Heart left ventricle (tissue), 16 donors: Measurements from ENCODE around the gene ZBTB34. TPM values are rescaled to one million over a fixed set of nuclear protein-coding genes. Genes with fewer than 3 reads are reported as not detected.

Experiments
- ATAC-seq, 4 donors: fragments of 200-7000 bp; cut with Tn5 transposase; one replicate each; pipeline ENCODE4 v1.9.1; 2020 to 2022; ENCODE audit warnings: moderate library complexity in 4 of 4, mild to moderate bottlenecking in 3 of 4, moderate number of reproducible peaks in 1 of 4
- DNase-seq, 5 donors: peaks; one replicate each; pipeline ENCODE4 v3.0.0-alpha.2; 2020
- H3K27ac ChIP-seq, 12 donors: fragments of 200-600 bp; sonication (generic) in 4 of 12; one replicate each; pipeline versions ENCODE4 v1.5.0 to v1.8.0; 2016 to 2022; ENCODE audit warnings: mild to moderate bottlenecking in 2 of 12
- H3K27me3 ChIP-seq, 9 donors: fragments of 200-600 bp; sonication (generic) in 2 of 9; one replicate each; pipeline versions ENCODE4 v1.5.1 to v1.8.0; 2016 to 2022; ENCODE audit warnings: mild to moderate bottlenecking in 3 of 9
- H3K36me3 ChIP-seq, 9 donors: fragments of 200-600 bp; sonication (generic) in 2 of 9; one replicate each; pipeline versions ENCODE4 v1.5.0 to v1.8.0; 2018 to 2022; ENCODE audit warnings: mild to moderate bottlenecking in 2 of 9
- H3K4me1 ChIP-seq, 12 donors: fragments of 200-600 bp; sonication (generic) in 4 of 12; one replicate each; pipeline versions ENCODE4 v1.5.0 to v1.8.0; 2016 to 2022; ENCODE audit warnings: mild to moderate bottlenecking in 3 of 12
- H3K4me3 ChIP-seq, 12 donors: fragments of 200-600 bp; sonication (generic) in 4 of 12; one replicate each; pipeline versions ENCODE4 v1.5.0 to v1.8.0; 2017 to 2022; ENCODE audit warnings: mild to moderate bottlenecking in 9 of 12, moderate library complexity in 4 of 12
- H3K9me3 ChIP-seq, 12 donors: fragments of 200-600 bp; sonication (generic) in 4 of 12; one replicate each; pipeline versions ENCODE4 v1.5.0 to v1.8.0; 2016 to 2022; ENCODE audit warnings: mild to moderate bottlenecking in 1 of 12
- POLR2A ChIP-seq, 2 donors: fragments of 450-650 bp; IDR thresholded peaks; one replicate each; pipeline ENCODE4 v1.6.1; 2017; ENCODE audit warnings: antibody characterized with exemption in 2 of 2, mild to moderate bottlenecking in 2 of 2, moderate library complexity in 2 of 2
- WGBS, 4 donors: extraction: QIAGEN DNeasy Blood & Tissue Kit in 2 of 4; methylation state at CpG; one replicate each; pipeline versions ENCODE4 v1.1.5 to v1.1.7; 2013 to 2018; 5-methylcytosine and 5-hydroxymethylcytosine counted together
- intact Hi-C, 10 donors: fragments of 100-400 bp; cut with DNase I; formaldehyde crosslinking; loops; one replicate each; pipeline versions ENCODE4 v1.11.1 to v1.14.2; 2022
- polyA plus RNA-seq, 2 donors: library from polyadenylated mRNA; stranded (reverse); fragments of 200-250 nt; gene quantifications; one replicate each; pipeline ENCODE4 v1.2.3, GENCODE V29; 2013
- total RNA-seq, 9 donors: library from RNA; depleted of rRNA in 2 of 9; stranded (reverse); fragments of >200 nt in 2 of 9; fragmentation: NEBNext Ultra II Directional in 3 of 9; extraction: Animal tissue kit (Norgen Biotek cat#: 25700) in 3 of 9; gene quantifications; one replicate each; pipeline versions ENCODE4 v1.1.0 to v1.2.4, GENCODE V29; 2016 to 2023
- TF ChIP-seq, protein P1 (sequence below), 12 donors: fragments of 200-600 bp; sonication (generic) in 4 of 12; IDR thresholded peaks; one replicate each; pipeline versions ENCODE4 v1.5.0 to v1.8.0; 2018 to 2022; ENCODE audit warnings: antibody characterized with exemption in 12 of 12, mild to moderate bottlenecking in 5 of 12
- donor health status: ischemic (EF 13 %, LVEDD 7.1; RV severe dilation, severe dysfunction).
- donor health status: healthy with polysubstance abuse.
- donor health status: DM: no; HTN: yes; CAD: no.
- donor health status: DM: no; HTN: no; CAD: no.
- donor health status: ischemic (EF 25% LVEDD 6.9; RV normal size, moderate dysfunction).
- donor health status: ischemic (EF 25% LVEDD 5.7; RV mildly dilated, moderate dysfunction).
- donor health status: healthy.
- donor health status: DM: yes; HTN: yes; CAD: no.
- donor health status: ischemic (EF 35%, LVEDD 5.7; RV mildly dilated, moderate dysfunction).
- donor health status: nonischemic (EF 11% LVEDD 7.7; RV severe dilation, severe dysfunction).
- donor health status: DM: yes; HTN: yes; CAD: no.
- donor health status: PGD.
- donor health status: ischemic (EF 29% LVEDD 5.4; RV normal size, mild dysfunction).
- donor health status: nonischemic (EF 23%, LVEDD 6.1; RV moderate dilation, normal function).

ZBTB34 gene
- total and polyA plus RNA-seq, 11 donors, result 2.2 to 8.2 (median 5.0) TPM

GRCh38 chr9:126827227-126827626 is 33.2 kb upstream of the ZBTB34 start:
- TF ChIP-seq POLR2A (IDR thresholded peaks at IDR 0.05), result no peak
- TF ChIP-seq, protein P1, sequence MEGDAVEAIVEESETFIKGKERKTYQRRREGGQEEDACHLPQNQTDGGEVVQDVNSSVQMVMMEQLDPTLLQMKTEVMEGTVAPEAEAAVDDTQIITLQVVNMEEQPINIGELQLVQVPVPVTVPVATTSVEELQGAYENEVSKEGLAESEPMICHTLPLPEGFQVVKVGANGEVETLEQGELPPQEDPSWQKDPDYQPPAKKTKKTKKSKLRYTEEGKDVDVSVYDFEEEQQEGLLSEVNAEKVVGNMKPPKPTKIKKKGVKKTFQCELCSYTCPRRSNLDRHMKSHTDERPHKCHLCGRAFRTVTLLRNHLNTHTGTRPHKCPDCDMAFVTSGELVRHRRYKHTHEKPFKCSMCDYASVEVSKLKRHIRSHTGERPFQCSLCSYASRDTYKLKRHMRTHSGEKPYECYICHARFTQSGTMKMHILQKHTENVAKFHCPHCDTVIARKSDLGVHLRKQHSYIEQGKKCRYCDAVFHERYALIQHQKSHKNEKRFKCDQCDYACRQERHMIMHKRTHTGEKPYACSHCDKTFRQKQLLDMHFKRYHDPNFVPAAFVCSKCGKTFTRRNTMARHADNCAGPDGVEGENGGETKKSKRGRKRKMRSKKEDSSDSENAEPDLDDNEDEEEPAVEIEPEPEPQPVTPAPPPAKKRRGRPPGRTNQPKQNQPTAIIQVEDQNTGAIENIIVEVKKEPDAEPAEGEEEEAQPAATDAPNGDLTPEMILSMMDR (IDR thresholded peaks at IDR 0.05), result no peak
- ATAC-seq (no peak), DNase-seq (no peak)
- intact Hi-C loops, result no loop called here
- peaks cover 0 to 59% (median 22%) of the 10 kb centered on the region in 9 donors for H3K36me3 ChIP-seq
- H3K4me1 ChIP-seq, result peaks cover 0 to 31% (median 11%) of the 10 kb centered on the region in 12 donors
- no peak overlapping the region for H3K27ac ChIP-seq
- H3K9me3 ChIP-seq, result no peaks in the 10 kb centered on the region
- WGBS, 4 donors, result 83 to 97% (median 94%) methylated on average over 7 of the region's 7 CpGs
- H3K4me3 ChIP-seq, result no peak overlapping the region
- H3K27me3 ChIP-seq, result no peaks in the 10 kb centered on the region

GRCh38 chr9:126829035-126829434 is 31.4 kb upstream of the ZBTB34 start:
- Histone ChIP-seq H3K27ac (no peak overlapping the region), H3K4me1 (peaks cover 0 to 30% (median 16%) of the 10 kb centered on the region in 12 donors), H3K9me3 (no peaks in the 10 kb centered on the region), H3K27me3 (no peaks in the 10 kb centered on the region), H3K36me3 (peaks cover 0 to 67% (median 40%) of the 10 kb centered on the region in 9 donors), H3K4me3 (no peak overlapping the region)
- TF ChIP-seq POLR2A (IDR thresholded peaks at IDR 0.05), result no peak
- TF ChIP-seq, protein P1 (IDR thresholded peaks at IDR 0.05), result no peak
- no peak for DNase-seq
- 60 to 78% (median 65%) methylated on average over 1 of the region's 1 CpG for WGBS, 4 donors
- ATAC-seq, result no peak
- intact Hi-C loops, result no loop called here

DNA sequence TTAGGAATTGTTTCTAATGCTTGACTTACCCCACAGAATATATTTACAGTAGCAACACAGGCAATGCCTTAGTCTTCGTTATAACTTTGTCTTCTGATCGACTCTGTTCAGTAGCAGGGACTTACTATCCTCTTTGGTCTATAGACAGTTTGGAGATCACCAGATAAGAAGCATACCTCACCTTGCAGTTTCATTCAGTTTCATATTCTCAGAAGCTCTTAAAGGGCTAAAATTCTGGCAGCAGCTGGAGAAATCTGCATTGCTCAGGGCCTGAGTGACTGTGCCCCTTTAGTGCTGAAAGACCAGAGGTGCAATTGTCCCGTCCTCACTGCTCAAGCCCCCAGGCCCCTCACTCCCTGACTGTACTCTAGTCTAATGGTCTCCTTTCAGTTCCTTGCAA is 29.6 kb upstream of the ZBTB34 start:
- no peak overlapping the region for H3K4me3 ChIP-seq
- intact Hi-C loops, result no loop called here
- TF ChIP-seq, protein P1 (IDR thresholded peaks at IDR 0.05), result no peak
- no peak for TF ChIP-seq POLR2A (IDR thresholded peaks at IDR 0.05)
- peaks cover 0 to 70% (median 56%) of the 10 kb centered on the region in 9 donors for H3K36me3 ChIP-seq
- DNase-seq (no peak), ATAC-seq (no peak)
- H3K27me3 ChIP-seq, result no peaks in the 10 kb centered on the region
- H3K9me3 ChIP-seq, result no peaks in the 10 kb centered on the region
- no peak overlapping the region for H3K27ac ChIP-seq
- H3K4me1 ChIP-seq, result peaks cover 0 to 48% (median 31%) of the 10 kb centered on the region in 12 donors
- WGBS, 4 donors, result 82 to 89% (median 87%) methylated on average over 3 of the region's 3 CpGs

DNA sequence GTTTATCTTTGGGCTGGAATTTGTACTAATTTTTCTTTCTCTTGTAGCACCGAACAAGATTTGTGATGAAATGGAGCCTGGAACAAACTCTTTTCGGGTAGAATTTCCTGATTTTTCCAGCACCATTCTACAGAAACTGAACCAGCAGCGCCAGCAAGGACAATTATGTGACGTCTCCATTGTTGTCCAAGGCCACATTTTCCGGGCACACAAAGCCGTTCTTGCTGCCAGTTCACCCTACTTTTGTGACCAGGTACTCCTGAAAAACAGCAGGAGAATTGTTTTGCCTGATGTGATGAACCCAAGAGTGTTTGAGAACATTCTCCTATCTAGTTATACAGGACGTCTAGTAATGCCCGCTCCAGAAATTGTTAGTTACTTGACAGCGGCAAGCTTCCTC is 28.0 kb upstream of the ZBTB34 start:
- TF ChIP-seq, protein P1 (IDR thresholded peaks at IDR 0.05), result no peak
- no peak for TF ChIP-seq POLR2A (IDR thresholded peaks at IDR 0.05)
- WGBS, 4 donors, result 91 to 95% (median 93%) methylated on average over 9 of the region's 9 CpGs

More for the DNA sequence above, 28.0 kb upstream of the ZBTB34 start:
- ATAC-seq, result no peak
- H3K36me3 ChIP-seq, result peaks cover 0 to 76% (median 51%) of the 10 kb centered on the region in 9 donors
- no peak overlapping the region for H3K4me3 ChIP-seq
- no peaks in the 10 kb centered on the region for H3K27me3 ChIP-seq
- H3K9me3 ChIP-seq, result no peaks in the 10 kb centered on the region
- peaks cover 0 to 57% (median 33%) of the 10 kb centered on the region in 12 donors for H3K4me1 ChIP-seq
- intact Hi-C loops, result no loop called here
- H3K27ac ChIP-seq, result no peak overlapping the region
- DNase-seq, result no peak
